Activated CD4-positive, alpha-beta T cell treated with anti-CD3 and anti-CD28 coated beads, Interleukin-2, Interleukin-4, amounts not matched to agents 100 ng/mL and 50 ng/mL, durations not matched to agents 16 hours and 8 hours (primary cell): Measurements from ENCODE around the gene KIRREL2.
"Not testable (repeated sequence)": the region's sequence is repeated elsewhere in the genome, so short reads cannot be mapped to it uniquely, and the experiment has no call there.

Experiments used
- DNase-seq: peaks from one replicate; pipeline ENCODE4 v3.0.0-alpha.2; 2020; ENCODE audit warnings: low spot score

Gene KIRREL2

GRCh38 chr19:35899547-35900214, 43.0 kb downstream of the KIRREL2 start:
- DNase-seq, result peak; percentile 87

GRCh38 chr19:35901055-35901644, 44.4 kb downstream of the KIRREL2 start:
- no peak for DNase-seq

GRCh38 chr19:35901854-35902661, 45.3 kb downstream of the KIRREL2 start, which contains the start of gene HCST:
Gene HCST, plus strand, starts transcription at chr19:35902529. Its CDS starts 65 bp downstream, at chr19:35902594.
- peak; percentile 57 for DNase-seq

GRCh38 chr19:35902870-35903475, 46.3 kb downstream of the KIRREL2 start:
- no peak for DNase-seq

GRCh38 chr19:35903550-35904179, 47.0 kb downstream of the KIRREL2 start:
- peak; percentile 95 for DNase-seq

GRCh38 chr19:35904311-35905068, 47.8 kb downstream of the KIRREL2 start:
- DNase-seq, result no peak

GRCh38 chr19:35905178-35905727, 48.5 kb downstream of the KIRREL2 start:
- DNase-seq, result no peak

GRCh38 chr19:35907377-35907745, 50.6 kb downstream of the KIRREL2 start:
- DNase-seq, result no peak

GRCh38 chr19:35908010-35908441, 51.3 kb downstream of the KIRREL2 start, which contains the start of gene TYROBP:
Gene TYROBP, minus strand, starts transcription at chr19:35908295. Its CDS starts 67 bp downstream, at chr19:35908228.
- DNase-seq, result no peak

GRCh38 chr19:35908973-35909683, 52.4 kb downstream of the KIRREL2 start:
- DNase-seq, result no peak

- no peak for DNase-seq
Observed at GRCh38 chr19:35909684-35910035, 52.9 kb downstream of the KIRREL2 start.

- DNase-seq, result not testable (repeated sequence)
Observed at GRCh38 chr19:35910355-35910754, 53.6 kb downstream of the KIRREL2 start.

- DNase-seq, result no peak
Observed at GRCh38 chr19:35911173-35911572, 54.5 kb downstream of the KIRREL2 start.

- DNase-seq, result no peak
Observed at GRCh38 chr19:35911790-35912189, 55.1 kb downstream of the KIRREL2 start.

GRCh38 chr19:35913589-35913988, 56.9 kb downstream of the KIRREL2 start:
- no peak for DNase-seq

GRCh38 chr19:35915443-35915842, 58.7 kb downstream of the KIRREL2 start:
- no peak for DNase-seq
